ENCODE data around the gene CX3CL1. TPM values are rescaled to one million over a fixed set of nuclear protein-coding genes. Genes with fewer than 3 reads are reported as not detected.
A peak's percentile ranks its signal among the peaks of the same experiment; 100 is the strongest.

The CX3CL1 gene
- total and polyA plus RNA-seq, 10 of the 15 experiments (the other 5 are each of a cell fraction or from before 2014, with no cell fraction given): 0.03 to 1.2 (median 0.46) TPM

GRCh38 chr16:57377080-57377841 lies 5.0 kb downstream of the CX3CL1 start (continued):
- TF ChIP-seq EED (IDR thresholded peaks at IDR 0.05; ENCODE audit: low read depth): peak; percentile 95
- TF ChIP-seq TBL1XR1 (IDR thresholded peaks at IDR 0.05; ENCODE audit: low read depth, low read length): peak; percentile 53; the same call in 1 of the 2 replicates
- TF ChIP-seq IRF3 (IDR thresholded peaks at IDR 0.05): no peak
- TF ChIP-seq NFXL1 (IDR thresholded peaks at IDR 0.05; ENCODE audit: borderline replicate concordance): no peak

GRCh38 chr16:57379579-57379978 lies 7.3 kb downstream of the CX3CL1 start:
- 94% methylated on average over 10 of the region's 10 CpGs for WGBS (ENCODE audit: insufficient coverage, insufficient replicate concordance, low lambda C conversion rate, missing lambda C conversion rate)
- Histone ChIP-seq H3K4me2 (ENCODE audit: control insufficient read depth, insufficient read depth) (no peak overlapping the region), H3K27ac (ENCODE audit: control insufficient read depth, insufficient read depth) (no peak overlapping the region), H3K27me3 (replicated peaks in 1 of 2; ENCODE audit: control insufficient read depth in 2 of 2, insufficient read depth in 2 of 2, low read length in 1 of 2) (no peaks in the 10 kb centered on the region), H4K20me1 (ENCODE audit: control insufficient read depth, insufficient read depth) (no peaks in the 10 kb centered on the region), H3K4me3 (no peak overlapping the region), H3K9ac (ENCODE audit: control insufficient read depth, insufficient read depth, low read length) (no peak overlapping the region), H3K9me3 (replicated peaks; ENCODE audit: control insufficient read depth, insufficient read depth, low read length) (no peaks in the 10 kb centered on the region), H3K36me3 (ENCODE audit: control insufficient read depth in 2 of 2, insufficient read depth in 2 of 2, low read length in 1 of 2) (no peaks in the 10 kb centered on the region), H2AFZ (ENCODE audit: control insufficient read depth, low read depth, low read length) (no peak overlapping the region), H3K79me2 (ENCODE audit: control insufficient read depth, insufficient read depth, low read length) (no peaks in the 10 kb centered on the region), H3K4me1 (ENCODE audit: control insufficient read depth, insufficient read depth, low read length) (peaks cover 51% of the 10 kb centered on the region)
- intact Hi-C loops (cut with micrococcal nuclease; ENCODE audit: unreplicated experiment) (no loop called here), in situ Hi-C loops (cut with MboI) (no loop called here)
- ChIA-PET POLR2A (interaction anchor here (3.2 kb wide), 1 partner anchor 7 kb away, joined by 30 read pairs; no protein-coding TSS in a partner anchor), SMC1A (ENCODE audit: uncharacterized antibody, unreplicated experiment) (interaction anchor here (2.8 to 3.2 kb wide), 2 partner anchors 38 to 77 kb away, joined by 22 to 23 read pairs; no protein-coding TSS in a partner anchor), CTCF (interaction anchor here (1.2 to 2.6 kb wide), 4 partner anchors 11 to 77 kb away, joined by 3 to 19 read pairs (median 8); no protein-coding TSS in a partner anchor), RAD21 (ENCODE audit: unreplicated experiment) (interaction anchor here (3.8 kb wide), 1 partner anchor 78 kb away, joined by 40 read pairs; no protein-coding TSS in a partner anchor)
- no peak for FAIRE-seq
- no TSS peak for BruUV-seq (replicated peaks)
- ATAC-seq: no peak
- no peak for DNase-seq (ENCODE audit: low read depth, low spot score)
- TF ChIP-seq PAX8 (IDR thresholded peaks at IDR 0.05) (no peak), RELA (IDR thresholded peaks at IDR 0.05; ENCODE audit: borderline replicate concordance, partially characterized antibody) (no peak), SUZ12 (IDR thresholded peaks at IDR 0.05; ENCODE audit: unreplicated experiment) (no peak), PBX3 (IDR thresholded peaks at IDR 0.05; ENCODE audit: insufficient replicate concordance, low read depth, low read length) (no peak), CBX5 (IDR thresholded peaks at IDR 0.05; ENCODE audit: low read depth) (no peak), SIX5 (IDR thresholded peaks at IDR 0.05; ENCODE audit: low read depth, low read length, severe bottlenecking) (no peak), NFYB (IDR thresholded peaks at IDR 0.05; ENCODE audit: insufficient read depth, low read depth, low read length) (no peak), IRF5 (IDR thresholded peaks at IDR 0.05; ENCODE audit: borderline replicate concordance) (no peak), ZNF592 (IDR thresholded peaks at IDR 0.05) (no peak)
